Fibroblast of skin of left biceps (primary cell): ENCODE measurements around the gene SLC38A8.

Experiments used
- DNase-seq, 2 experiments: peaks; one replicate each; pipeline ENCODE4 v3.0.0-alpha.2; 2013; ENCODE audit warnings: low read depth in 2 of 2

The SLC38A8 gene

GRCh38 chr16:84042308-84042878, at the start of gene SLC38A8:
Gene SLC38A8, minus strand, starts transcription at chr16:84042795. Its CDS starts 638 bp downstream, at chr16:84042157.
- DNase-seq, result no peak

- no peak for DNase-seq
Observed at GRCh38 chr16:84091460-84091859, 48.9 kb upstream of the SLC38A8 start.

- DNase-seq, result no peak
Observed at GRCh38 chr16:84090211-84090610, 47.6 kb upstream of the SLC38A8 start.

GRCh38 chr16:84088695-84089395, 46.2 kb upstream of the SLC38A8 start:
- no peak for DNase-seq

- no peak for DNase-seq
Observed at GRCh38 chr16:84087466-84088151, 45.0 kb upstream of the SLC38A8 start.

- no peak for DNase-seq
Observed at GRCh38 chr16:84087001-84087400, 44.4 kb upstream of the SLC38A8 start.

GRCh38 chr16:84086341-84086740, 43.7 kb upstream of the SLC38A8 start:
- DNase-seq, result no peak

- DNase-seq, result no peak
Observed at GRCh38 chr16:84085773-84086172, 43.2 kb upstream of the SLC38A8 start.

GRCh38 chr16:84085271-84085667, 42.7 kb upstream of the SLC38A8 start:
- DNase-seq, result no peak

GRCh38 chr16:84084570-84085270, 42.1 kb upstream of the SLC38A8 start:
- no peak for DNase-seq

GRCh38 chr16:84082835-84083569, 40.4 kb upstream of the SLC38A8 start:
- DNase-seq, result no peak

- no peak for DNase-seq
Observed at GRCh38 chr16:84082110-84082509, 39.5 kb upstream of the SLC38A8 start.

- no peak for DNase-seq
Observed at GRCh38 chr16:84081446-84081989, 38.9 kb upstream of the SLC38A8 start.

GRCh38 chr16:84080813-84081212, 38.2 kb upstream of the SLC38A8 start:
- no peak for DNase-seq

GRCh38 chr16:84080378-84080777, 37.8 kb upstream of the SLC38A8 start:
- no peak for DNase-seq

- no peak for DNase-seq
Observed at GRCh38 chr16:84079664-84080063, 37.1 kb upstream of the SLC38A8 start.

- no peak for DNase-seq
Observed at GRCh38 chr16:84075376-84075775, 32.8 kb upstream of the SLC38A8 start.

GRCh38 chr16:84074721-84075120, 32.1 kb upstream of the SLC38A8 start:
- DNase-seq, result no peak

GRCh38 chr16:84072014-84072413, 29.4 kb upstream of the SLC38A8 start:
- DNase-seq, result no peak

GRCh38 chr16:84071121-84071520, 28.5 kb upstream of the SLC38A8 start:
- DNase-seq, result no peak

- DNase-seq, result no peak
Observed at GRCh38 chr16:84069540-84069939, 26.9 kb upstream of the SLC38A8 start.
